ENCODE results near the gene KRT38. TPM values are rescaled to one million over a fixed set of nuclear protein-coding genes. Genes with fewer than 3 reads are reported as not detected.

The KRT38 gene
- total RNA-seq, 1 experiment from 2014 or later: not detected

GRCh38 chr17:41483991-41484826 lies 43.4 kb upstream of the KRT38 start (continued):
- no peak for TF ChIP-seq ERG (CRISPR knock-in tag; IDR thresholded peaks at IDR 0.05)
- TF ChIP-seq CTCF (IDR thresholded peaks at IDR 0.05): no peak

- Mint-ChIP-seq H3K27me3 (ENCODE audit: low read depth) (peaks cover 17% of the 10 kb centered on the region), H3K36me3 (no peaks in the 10 kb centered on the region), H3K27ac (no peak overlapping the region), H3K4me3 (no peak overlapping the region), H3K4me1 (no peaks in the 10 kb centered on the region), H3K9me3 (no peaks in the 10 kb centered on the region)
- TF ChIP-seq ATF6 (CRISPR knock-in tag; IDR thresholded peaks at IDR 0.05) (no peak), RORB (CRISPR knock-in tag; IDR thresholded peaks at IDR 0.05) (no peak), ZMAT4 (CRISPR knock-in tag; IDR thresholded peaks at IDR 0.05) (no peak), USF1 (CRISPR knock-in tag; IDR thresholded peaks at IDR 0.05) (no peak), SMAD4 (CRISPR knock-in tag; IDR thresholded peaks at IDR 0.05) (no peak), OVOL2 (CRISPR knock-in tag; IDR thresholded peaks at IDR 0.05; ENCODE audit: borderline replicate concordance) (no peak), ELF4 (CRISPR knock-in tag; IDR thresholded peaks at IDR 0.05; ENCODE audit: low read depth) (no peak), IRF2 (CRISPR knock-in tag; IDR thresholded peaks at IDR 0.05; ENCODE audit: borderline replicate concordance, low read depth) (no peak), ZNF121 (CRISPR knock-in tag; IDR thresholded peaks at IDR 0.05) (no peak), ZBTB43 (CRISPR knock-in tag; IDR thresholded peaks at IDR 0.05) (no peak), TP53 (CRISPR knock-in tag; IDR thresholded peaks at IDR 0.05) (no peak), ERG (CRISPR knock-in tag; IDR thresholded peaks at IDR 0.05) (no peak)
- no peak for ATAC-seq
- ChIA-PET CTCF (interaction anchor here (1.1 to 10.9 kb wide), 2 partner anchors 65 to 179 kb away, joined by 3 to 160 read pairs; no protein-coding TSS in a partner anchor), POLR2A (no interaction called here)
- DNase-seq (ENCODE audit: low spot score): no peak
Measured at GRCh38 chr17:41483531-41483930, 42.7 kb upstream of the KRT38 start.

GRCh38 chr17:41481036-41481435 lies 40.3 kb upstream of the KRT38 start, which contains the start of gene KRT35:
TSS of gene KRT35 (minus strand) at chr17:41481151. CDS start at chr17:41481097, 54 bp downstream.
- H3K9me3 Mint-ChIP-seq: no peaks in the 10 kb centered on the region
- H3K36me3 Mint-ChIP-seq: no peaks in the 10 kb centered on the region
- H3K4me1 Mint-ChIP-seq: no peaks in the 10 kb centered on the region
- peaks cover 8% of the 10 kb centered on the region for H3K27me3 Mint-ChIP-seq (ENCODE audit: low read depth)
- H3K4me3 Mint-ChIP-seq: no peak within 1 kb of the TSS
- CTCF ChIA-PET: no interaction called here
- DNase-seq (ENCODE audit: low spot score) (no peak), ATAC-seq (no peak)
- no peak within 1 kb of the TSS for H3K27ac Mint-ChIP-seq
- POLR2A ChIA-PET: no interaction called here
- TF ChIP-seq ERG (CRISPR knock-in tag; IDR thresholded peaks at IDR 0.05): no peak
- TF ChIP-seq IRF1 (CRISPR knock-in tag; IDR thresholded peaks at IDR 0.05): no peak
- no peak for TF ChIP-seq TCF7 (CRISPR knock-in tag; IDR thresholded peaks at IDR 0.05; ENCODE audit: low read depth)
- TF ChIP-seq STAT6 (CRISPR knock-in tag; conservative IDR thresholded peaks at IDR 0.05; ENCODE audit: low read depth): no peak
- TF ChIP-seq CREB1 (CRISPR knock-in tag; IDR thresholded peaks at IDR 0.05): no peak
- no peak for TF ChIP-seq OVOL2 (CRISPR knock-in tag; IDR thresholded peaks at IDR 0.05; ENCODE audit: borderline replicate concordance)

Measured in WTC11 (cell line).